Astrocyte (in vitro differentiated cells and primary cell): ENCODE data around the gene KIAA0319L. TPM values are rescaled to one million over a fixed set of nuclear protein-coding genes. Genes with fewer than 3 reads are reported as not detected.

Experiments
- DNase-seq: peaks from one replicate; pipeline ENCODE4 v3.0.0-alpha.2; 2010; ENCODE audit warnings: low read depth
- FAIRE-seq: peaks from 2 replicates; lab custom pipeline; 2011; peaks lifted over from hg19 to GRCh38; lab: Jason Lieb, UNC
- H2AFZ ChIP-seq: 2 replicates; pipeline ENCODE4 v1.6.0; 2012; ENCODE audit warnings: low read depth, low read length, inconsistent platforms
- H3K27ac ChIP-seq: 2 replicates; pipeline ENCODE4 v1.5.1; 2011; ENCODE audit warnings: low read depth, low read length, inconsistent platforms
- H3K27me3 ChIP-seq: 2 replicates; pipeline ENCODE4 v1.6.0; 2011; ENCODE audit warnings: low read length, inconsistent platforms; ENCODE audit not compliant: insufficient read depth
- H3K36me3 ChIP-seq: 2 replicates; pipeline ENCODE4 v1.5.1; 2011; ENCODE audit warnings: low read length, inconsistent platforms; ENCODE audit not compliant: insufficient read depth
- H3K4me1 ChIP-seq: 2 replicates; pipeline ENCODE4 v1.5.1; 2011; ENCODE audit warnings: low read length, inconsistent platforms; ENCODE audit not compliant: insufficient read depth
- H3K4me2 ChIP-seq: 2 replicates; pipeline ENCODE4 v1.6.0; 2012; ENCODE audit warnings: low read length, inconsistent platforms
- H3K4me3 ChIP-seq: 2 replicates; pipeline ENCODE4 v1.5.1; 2011; ENCODE audit warnings: low read depth, mild to moderate bottlenecking, low read length, inconsistent platforms; ENCODE audit not compliant: insufficient read depth
- H3K79me2 ChIP-seq: 2 replicates; pipeline ENCODE4 v1.6.0; 2012; ENCODE audit warnings: mild to moderate bottlenecking, low read length, inconsistent platforms; ENCODE audit not compliant: insufficient read depth
- H3K9ac ChIP-seq: 2 replicates; pipeline ENCODE4 v1.6.0; 2012; ENCODE audit warnings: mild to moderate bottlenecking, low read length, inconsistent platforms
- H3K9me3 ChIP-seq: 2 replicates; pipeline ENCODE4 v1.5.1; 2012; ENCODE audit warnings: low read depth, mild to moderate bottlenecking, low read length, inconsistent platforms; ENCODE audit not compliant: insufficient read depth
- H4K20me1 ChIP-seq: 2 replicates; pipeline ENCODE4 v1.6.0; 2012; ENCODE audit warnings: low read length, inconsistent platforms; ENCODE audit not compliant: insufficient read depth
- H3K27ac Mint-ChIP-seq: one replicate; pipeline ENCODE4 v1.8.0; 2021; ENCODE audit warnings: mild to moderate bottlenecking, mixed read lengths; ENCODE audit not compliant: unreplicated experiment
- H3K27me3 Mint-ChIP-seq: one replicate; pipeline ENCODE4 v1.8.0; 2021; ENCODE audit warnings: low read depth, mixed read lengths; ENCODE audit not compliant: unreplicated experiment
- H3K36me3 Mint-ChIP-seq: one replicate; pipeline ENCODE4 v1.8.0; 2021; ENCODE audit warnings: low read depth, mixed read lengths; ENCODE audit not compliant: unreplicated experiment
- H3K4me1 Mint-ChIP-seq: one replicate; pipeline ENCODE4 v1.8.0; 2021; ENCODE audit warnings: low read depth, mixed read lengths; ENCODE audit not compliant: unreplicated experiment
- H3K4me3 Mint-ChIP-seq: one replicate; pipeline ENCODE4 v1.8.0; 2021; ENCODE audit warnings: mild to moderate bottlenecking, moderate library complexity, mixed read lengths; ENCODE audit not compliant: unreplicated experiment
- H3K9me3 Mint-ChIP-seq: one replicate; pipeline ENCODE4 v1.8.0; 2021; ENCODE audit warnings: mild to moderate bottlenecking, mixed read lengths; ENCODE audit not compliant: unreplicated experiment
- EZH2 ChIP-seq: IDR thresholded peaks from 2 replicates; pipeline ENCODE4 v1.6.1; 2012; ENCODE audit warnings: mild to moderate bottlenecking, low read length, inconsistent platforms; ENCODE audit not compliant: insufficient read depth
- total RNA-seq: library from RNA; stranded (reverse); gene quantifications from 2 replicates; pipeline ENCODE4 v1.2.1, GENCODE V29; 2021
- TF ChIP-seq, protein P1 (sequence below): IDR thresholded peaks from 2 replicates; pipeline ENCODE4 v1.5.1; 2011; ENCODE audit warnings: low read depth, mild to moderate bottlenecking, inconsistent platforms, low read length, moderate library complexity; ENCODE audit not compliant: insufficient read depth

KIAA0319L gene
- total RNA-seq, 1 donor from 2014 or later = 42.5 TPM

- DNase-seq (no peak), FAIRE-seq (no peak)
- no peak overlapping the region for H3K4me3 Mint-ChIP-seq
- no peaks in the 10 kb centered on the region for H4K20me1 ChIP-seq
- no peak overlapping the region for H3K27ac Mint-ChIP-seq
- no peaks in the 10 kb centered on the region for H3K4me1 Mint-ChIP-seq
- no peak overlapping the region for H3K4me2 ChIP-seq
- H3K36me3 ChIP-seq = peaks cover 24% of the 10 kb centered on the region
- peaks cover 19% of the 10 kb centered on the region for H3K36me3 Mint-ChIP-seq
- no peaks in the 10 kb centered on the region for H3K9me3 Mint-ChIP-seq
- no peaks in the 10 kb centered on the region for H3K27me3 ChIP-seq
- TF ChIP-seq, protein P1, sequence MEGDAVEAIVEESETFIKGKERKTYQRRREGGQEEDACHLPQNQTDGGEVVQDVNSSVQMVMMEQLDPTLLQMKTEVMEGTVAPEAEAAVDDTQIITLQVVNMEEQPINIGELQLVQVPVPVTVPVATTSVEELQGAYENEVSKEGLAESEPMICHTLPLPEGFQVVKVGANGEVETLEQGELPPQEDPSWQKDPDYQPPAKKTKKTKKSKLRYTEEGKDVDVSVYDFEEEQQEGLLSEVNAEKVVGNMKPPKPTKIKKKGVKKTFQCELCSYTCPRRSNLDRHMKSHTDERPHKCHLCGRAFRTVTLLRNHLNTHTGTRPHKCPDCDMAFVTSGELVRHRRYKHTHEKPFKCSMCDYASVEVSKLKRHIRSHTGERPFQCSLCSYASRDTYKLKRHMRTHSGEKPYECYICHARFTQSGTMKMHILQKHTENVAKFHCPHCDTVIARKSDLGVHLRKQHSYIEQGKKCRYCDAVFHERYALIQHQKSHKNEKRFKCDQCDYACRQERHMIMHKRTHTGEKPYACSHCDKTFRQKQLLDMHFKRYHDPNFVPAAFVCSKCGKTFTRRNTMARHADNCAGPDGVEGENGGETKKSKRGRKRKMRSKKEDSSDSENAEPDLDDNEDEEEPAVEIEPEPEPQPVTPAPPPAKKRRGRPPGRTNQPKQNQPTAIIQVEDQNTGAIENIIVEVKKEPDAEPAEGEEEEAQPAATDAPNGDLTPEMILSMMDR = no peak
- TF ChIP-seq EZH2 = no peak
- H3K9ac ChIP-seq = no peak overlapping the region
- H3K4me3 ChIP-seq = no peak overlapping the region
- H3K9me3 ChIP-seq = no peaks in the 10 kb centered on the region
- H3K79me2 ChIP-seq = no peaks in the 10 kb centered on the region
- no peaks in the 10 kb centered on the region for H3K27me3 Mint-ChIP-seq
- H3K4me1 ChIP-seq = no peaks in the 10 kb centered on the region
- no peak overlapping the region for H3K27ac ChIP-seq
- H2AFZ ChIP-seq = no peak overlapping the region
These were observed 148.3 kb downstream of the KIAA0319L start for GRCh38 chr1:35408925-35409324.

- Histone ChIP-seq H3K27ac (no peak overlapping the region), H3K9me3 (no peaks in the 10 kb centered on the region), H3K79me2 (no peaks in the 10 kb centered on the region), H3K9ac (no peak overlapping the region), H3K36me3 (peaks cover 24% of the 10 kb centered on the region), H4K20me1 (no peaks in the 10 kb centered on the region), H3K27me3 (no peaks in the 10 kb centered on the region), H3K4me2 (no peak overlapping the region), H3K4me1 (no peaks in the 10 kb centered on the region), H3K4me3 (no peak overlapping the region), H2AFZ (no peak overlapping the region)
- Mint-ChIP-seq H3K27ac (no peak overlapping the region), H3K36me3 (peaks cover 19% of the 10 kb centered on the region), H3K4me3 (no peak overlapping the region), H3K27me3 (no peaks in the 10 kb centered on the region), H3K4me1 (no peaks in the 10 kb centered on the region), H3K9me3 (no peaks in the 10 kb centered on the region)
- DNase-seq (no peak), FAIRE-seq (no peak)
- no peak for TF ChIP-seq EZH2
These were observed 149.5 kb downstream of the KIAA0319L start for GRCh38 chr1:35407743-35408142.

DNA sequence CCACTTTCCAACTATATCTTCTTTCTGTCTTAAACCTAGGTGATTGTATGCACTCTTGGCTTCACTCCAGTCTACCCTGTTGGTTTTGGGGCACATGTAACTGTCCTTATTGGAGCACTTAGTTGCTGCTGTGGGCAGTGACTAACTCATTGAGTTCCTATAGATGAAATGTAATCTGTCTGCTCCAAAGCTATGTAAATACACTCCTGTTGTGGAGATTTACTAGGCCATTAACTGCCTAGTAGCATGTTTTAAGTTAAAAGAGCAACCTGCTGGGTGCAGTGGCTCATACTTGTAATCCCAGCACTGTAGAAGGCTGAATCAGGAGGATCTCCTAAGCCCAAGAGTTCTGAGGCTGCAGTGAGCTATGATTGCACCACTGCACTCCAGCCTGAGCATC lies 151.1 kb downstream of the KIAA0319L start:
- FAIRE-seq = no peak
- Histone ChIP-seq H3K4me3 (no peak overlapping the region), H3K79me2 (no peaks in the 10 kb centered on the region), H3K27ac (no peak overlapping the region), H2AFZ (no peak overlapping the region), H3K36me3 (peaks cover 26% of the 10 kb centered on the region), H3K27me3 (no peaks in the 10 kb centered on the region), H3K9me3 (no peaks in the 10 kb centered on the region), H4K20me1 (no peaks in the 10 kb centered on the region), H3K4me1 (no peaks in the 10 kb centered on the region), H3K9ac (no peak overlapping the region), H3K4me2 (no peak overlapping the region)
- Mint-ChIP-seq H3K4me1 (no peaks in the 10 kb centered on the region), H3K4me3 (no peak overlapping the region), H3K36me3 (peaks cover 22% of the 10 kb centered on the region), H3K27ac (no peak overlapping the region), H3K27me3 (no peaks in the 10 kb centered on the region), H3K9me3 (no peaks in the 10 kb centered on the region)
- DNase-seq = no peak
- TF ChIP-seq EZH2 = no peak
- TF ChIP-seq, protein P1 = no peak
